HL-60 (cell line): Measurements from ENCODE around the gene SORD.

ENCODE experiments used
- DNase-seq, 2 experiments: peaks; one replicate each; pipeline ENCODE4 v3.0.0-alpha.2; 2010 to 2020; ENCODE audit warnings: low read depth in 1 of 2, low spot score in 1 of 2
- H3K27ac ChIP-seq: fragments of 250-450 bp; sonication (Bioruptor Pico); replicated peaks from 2 replicates; pipeline ENCODE4 v1.5.1; 2020; ENCODE audit warnings: mild to moderate bottlenecking, moderate library complexity
- H3K27me3 ChIP-seq: fragments of 250-450 bp; sonication (Bioruptor Pico); 2 replicates; pipeline ENCODE4 v1.5.1; 2021; ENCODE audit warnings: mild to moderate bottlenecking, moderate library complexity; ENCODE audit not compliant: insufficient read depth, poor library complexity, severe bottlenecking
- H3K4me3 ChIP-seq: replicated peaks from 2 replicates; pipeline ENCODE4 v1.5.1; 2011; ENCODE audit warnings: mild to moderate bottlenecking, control low read depth, low read length; ENCODE audit not compliant: insufficient read depth
- CTCF ChIP-seq: IDR thresholded peaks from one replicate; pipeline ENCODE4 v1.5.1; 2011; ENCODE audit warnings: low read length, control low read depth, inconsistent platforms; ENCODE audit not compliant: insufficient read depth
- GABPA ChIP-seq: IDR thresholded peaks from 2 replicates; pipeline ENCODE4 v1.6.1; 2012; ENCODE audit warnings: low read depth
- POLR2AphosphoS5 ChIP-seq: IDR thresholded peaks from 2 replicates; pipeline ENCODE4 v1.6.1; 2012; ENCODE audit warnings: low read depth
- REST ChIP-seq: IDR thresholded peaks from 2 replicates; pipeline ENCODE4 v1.6.1; 2012; ENCODE audit warnings: low read depth; ENCODE audit not compliant: insufficient replicate concordance
- SPI1 ChIP-seq: IDR thresholded peaks from 2 replicates; pipeline ENCODE4 v1.6.1; 2012; ENCODE audit warnings: low read depth, mild to moderate bottlenecking, borderline replicate concordance

SORD gene

GRCh38 chr15:45105586-45105985 is 82.6 kb downstream of the SORD start:
- no peak for DNase-seq

GRCh38 chr15:45106002-45106790 is 83.2 kb downstream of the SORD start:
- H3K27me3 ChIP-seq = peaks cover 9% of the 10 kb centered on the region
- TF ChIP-seq REST = no peak
- TF ChIP-seq CTCF = no peak
- no peak for TF ChIP-seq SPI1
- TF ChIP-seq GABPA = no peak
- no peak for TF ChIP-seq POLR2AphosphoS5
- no peak overlapping the region for H3K4me3 ChIP-seq
- DNase-seq = no peak
- H3K27ac ChIP-seq = no peak overlapping the region

More at GRCh38 chr15:45105586-45105985, 82.6 kb downstream of the SORD start:
- TF ChIP-seq REST = no peak
- no peak for TF ChIP-seq GABPA
- no peak for TF ChIP-seq POLR2AphosphoS5
- no peak for TF ChIP-seq CTCF
- no peak for TF ChIP-seq SPI1
- Histone ChIP-seq H3K27ac (no peak overlapping the region), H3K4me3 (no peak overlapping the region), H3K27me3 (peaks cover 9% of the 10 kb centered on the region)

- Histone ChIP-seq H3K4me3 (no peak overlapping the region), H3K27me3 (peaks cover 25% of the 10 kb centered on the region), H3K27ac (no peak overlapping the region)
- no peak for TF ChIP-seq SPI1
- TF ChIP-seq POLR2AphosphoS5 = no peak
- TF ChIP-seq GABPA = no peak
- no peak for TF ChIP-seq CTCF
- no peak for TF ChIP-seq REST
- DNase-seq = no peak
Observed at GRCh38 chr15:45107941-45108630, 85.1 kb downstream of the SORD start.
